ENCODE measurements around the gene CFAP57. TPM values are rescaled to one million over a fixed set of nuclear protein-coding genes. Genes with fewer than 3 reads are reported as not detected.

The CFAP57 gene
- total and polyA plus RNA-seq, 9 of the 15 experiments (the other 6 are each of a cell fraction or from before 2014, with no cell fraction given): 0.04 to 0.22 (median 0.07) TPM; not detected in 3

- CTCF ChIA-PET (ENCODE audit: low intra/inter-chr PET ratio): no interaction called here
- no peaks in the 10 kb centered on the region for H3K9me1 ChIP-seq (ENCODE audit: control insufficient read depth, insufficient read depth, low read length)
- H3K4me3 ChIP-seq: no peak overlapping the region
- H4K20me1 ChIP-seq (replicated peaks; ENCODE audit: control insufficient read depth, insufficient read depth, low read length): peaks cover 5% of the 10 kb centered on the region; the same call in 1 of the 2 replicates
- 0% methylated on average over 3 of the region's 3 CpGs for WGBS (ENCODE audit: insufficient coverage, low coverage, missing lambda C conversion rate)
- no TSS peak for BruUV-seq (replicated peaks)
- H3K4me2 ChIP-seq (ENCODE audit: insufficient read depth, low read length): no peak overlapping the region
- H3K36me3 ChIP-seq (ENCODE audit: control insufficient read depth, insufficient read depth, low read length): no peaks in the 10 kb centered on the region
- in situ Hi-C loops (cut with MboI): loop anchor here (10.0 kb wide), 1 partner anchor 695 kb away; the partner anchor contains the start of gene ARTN
- TF ChIP-seq SPI1 (IDR thresholded peaks at IDR 0.05; ENCODE audit: borderline replicate concordance, low read depth, low read length): peak; percentile 52
- no peak for TF ChIP-seq AFF1 (IDR thresholded peaks at IDR 0.05; ENCODE audit: low read depth in 1 of 2, partially characterized antibody in 2 of 2)
- POLR2A ChIA-PET: interaction anchor here (0.8 to 1.4 kb wide), 4 partner anchors 119 to 598 kb away, joined by 3 to 7 read pairs (median 4); partner anchors contain the start of gene CDC20
- FAIRE-seq (no peak), DNase-seq (ENCODE audit: extremely low read depth in 1 of 4, low spot score in 3 of 4) (no peak), ATAC-seq (no peak)
- no peaks in the 10 kb centered on the region for H3K79me2 ChIP-seq (ENCODE audit: control insufficient read depth, insufficient read depth, low read length)
- H3K27me3 ChIP-seq (ENCODE audit: control insufficient read depth in 2 of 2, insufficient read depth in 2 of 2, low read length in 2 of 2): peaks cover 19 to 60% of the 10 kb centered on the region in 2 experiments
- H3K9me3 ChIP-seq (replicated peaks; ENCODE audit: control insufficient read depth, insufficient read depth, low read depth, low read length): no peaks in the 10 kb centered on the region
- no peak overlapping the region for H3K27ac ChIP-seq (ENCODE audit: extremely low read depth, low read depth, low read length)
- intact Hi-C loops (cut with micrococcal nuclease): loop anchor here (2.0 kb wide), 1 partner anchor 119 kb away; the partner anchor contains the start of gene CDC20
- no peak overlapping the region for H3K9ac ChIP-seq (ENCODE audit: insufficient read depth in 1 of 2, low read depth in 2 of 2, low read length in 2 of 2)
- H3K4me1 ChIP-seq (replicated peaks in 1 of 2; ENCODE audit: control insufficient read depth in 2 of 2, insufficient read depth in 2 of 2, low read length in 2 of 2): no peaks in the 10 kb centered on the region
- no peak overlapping the region for H2AFZ ChIP-seq (ENCODE audit: low read depth, low read length)
Measured at GRCh38 chr1:43239484-43239883, 67.4 kb downstream of the CFAP57 start.

Measured in K562 (cell line).